Cardiac muscle cell (in vitro differentiated cells and primary cell): ENCODE results near the gene U2SURP. TPM values are rescaled to one million over a fixed set of nuclear protein-coding genes. Genes with fewer than 3 reads are reported as not detected.

Experiments
- DNase-seq, 2 donors: peaks; one replicate each; pipeline versions ENCODE4 v3.0.0 to v3.0.0-alpha.2; 2010 to 2017; ENCODE audit warnings: low read depth in 1 of 2, low spot score in 1 of 2
- H3K27ac ChIP-seq: fragments of 200-600 bp; sonication (generic); 2 replicates; pipeline ENCODE4 v1.5.1; 2016
- H3K27me3 ChIP-seq: fragments of 200-600 bp; sonication (generic); 2 replicates; pipeline ENCODE4 v1.6.0; 2016; ENCODE audit warnings: control low read depth
- H3K36me3 ChIP-seq: fragments of 200-600 bp; sonication (generic); 2 replicates; pipeline ENCODE4 v1.5.1; 2016; ENCODE audit warnings: control low read depth
- H3K4me1 ChIP-seq: fragments of 200-600 bp; sonication (generic); 2 replicates; pipeline ENCODE4 v1.8.1; 2017; ENCODE audit warnings: low read depth, mild to moderate bottlenecking, mixed run types
- H3K4me3 ChIP-seq: fragments of 200-600 bp; sonication (generic); 2 replicates; pipeline ENCODE4 v1.5.1; 2016; ENCODE audit warnings: mild to moderate bottlenecking
- H3K9me3 ChIP-seq: fragments of 200-600 bp; sonication (generic); 2 replicates; pipeline ENCODE4 v1.5.1; 2017; ENCODE audit warnings: low read depth, mild to moderate bottlenecking, control low read depth
- polyA plus RNA-seq: library from polyadenylated mRNA; unstranded; fragments of >200 nt; fragmentation: Nextera tagmentation; extraction: Ambion mirVana; gene quantifications from 2 replicates; pipeline ENCODE4 v1.2.1, GENCODE V29; 2016
- total RNA-seq: library from RNA; depleted of rRNA; stranded (reverse); fragments of >200 nt; gene quantifications from 2 replicates; pipeline ENCODE4 v1.2.3, GENCODE V29; 2016
- TF ChIP-seq, protein P1 (sequence below): IDR thresholded peaks from 2 replicates; pipeline ENCODE4 v1.5.1; 2012; ENCODE audit warnings: low read depth, mild to moderate bottlenecking, low read length

Gene U2SURP
- total and polyA plus RNA-seq, 2 experiments from 2014 or later, result 66.4 to 89.0 TPM

DNA sequence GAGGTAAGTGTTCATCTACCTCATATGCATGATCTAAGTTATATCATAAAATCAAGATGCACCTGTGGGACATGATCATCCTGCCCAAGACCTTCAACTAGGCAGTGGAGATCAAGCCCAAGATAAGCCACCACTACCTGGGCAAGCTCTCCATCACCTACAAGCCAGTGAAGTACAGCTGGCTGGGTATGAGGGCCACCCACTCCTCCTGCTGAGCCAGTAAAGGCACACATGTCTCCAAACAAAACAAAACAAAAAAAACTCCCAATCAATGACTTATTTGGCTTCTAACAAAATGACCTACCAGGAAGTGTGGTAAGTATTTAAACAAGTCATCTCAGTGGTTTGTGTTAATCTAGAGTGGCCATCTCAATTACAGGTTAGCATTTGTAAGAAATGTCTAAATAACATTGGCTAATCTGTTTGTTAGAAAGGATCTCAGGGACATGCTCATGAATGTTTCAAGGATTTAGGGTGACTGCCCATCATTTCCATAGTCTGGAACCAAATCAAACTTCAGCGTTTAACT lies 41.0 kb upstream of the U2SURP start:
- DNase-seq, result no peak
- H3K4me3 ChIP-seq, result no peak overlapping the region
- H3K36me3 ChIP-seq, result no peaks in the 10 kb centered on the region
- no peak overlapping the region for H3K27ac ChIP-seq
- peaks cover 23% of the 10 kb centered on the region for H3K27me3 ChIP-seq
- TF ChIP-seq, protein P1, sequence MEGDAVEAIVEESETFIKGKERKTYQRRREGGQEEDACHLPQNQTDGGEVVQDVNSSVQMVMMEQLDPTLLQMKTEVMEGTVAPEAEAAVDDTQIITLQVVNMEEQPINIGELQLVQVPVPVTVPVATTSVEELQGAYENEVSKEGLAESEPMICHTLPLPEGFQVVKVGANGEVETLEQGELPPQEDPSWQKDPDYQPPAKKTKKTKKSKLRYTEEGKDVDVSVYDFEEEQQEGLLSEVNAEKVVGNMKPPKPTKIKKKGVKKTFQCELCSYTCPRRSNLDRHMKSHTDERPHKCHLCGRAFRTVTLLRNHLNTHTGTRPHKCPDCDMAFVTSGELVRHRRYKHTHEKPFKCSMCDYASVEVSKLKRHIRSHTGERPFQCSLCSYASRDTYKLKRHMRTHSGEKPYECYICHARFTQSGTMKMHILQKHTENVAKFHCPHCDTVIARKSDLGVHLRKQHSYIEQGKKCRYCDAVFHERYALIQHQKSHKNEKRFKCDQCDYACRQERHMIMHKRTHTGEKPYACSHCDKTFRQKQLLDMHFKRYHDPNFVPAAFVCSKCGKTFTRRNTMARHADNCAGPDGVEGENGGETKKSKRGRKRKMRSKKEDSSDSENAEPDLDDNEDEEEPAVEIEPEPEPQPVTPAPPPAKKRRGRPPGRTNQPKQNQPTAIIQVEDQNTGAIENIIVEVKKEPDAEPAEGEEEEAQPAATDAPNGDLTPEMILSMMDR, result no peak
- no peaks in the 10 kb centered on the region for H3K9me3 ChIP-seq
- peaks cover 24% of the 10 kb centered on the region for H3K4me1 ChIP-seq

DNA sequence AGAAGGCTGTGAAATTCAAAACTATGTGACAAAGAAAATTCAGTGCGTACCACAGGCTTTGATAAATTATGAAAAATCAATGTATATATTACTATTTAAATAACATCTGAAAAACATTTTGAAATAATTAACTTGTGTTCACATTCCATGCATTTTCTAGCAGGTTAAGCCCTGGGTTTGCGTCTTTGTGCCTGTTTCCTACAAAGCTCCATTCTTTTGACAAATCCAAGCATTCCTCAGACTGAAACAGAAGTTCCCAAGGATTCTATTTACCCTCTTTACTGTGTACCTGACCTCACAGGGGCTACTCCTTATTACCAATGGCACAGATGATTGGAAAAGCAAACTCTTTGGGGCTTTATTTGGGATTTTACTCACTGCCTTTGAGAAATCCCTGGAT lies 39.8 kb upstream of the U2SURP start:
- DNase-seq, result no peak

DNA sequence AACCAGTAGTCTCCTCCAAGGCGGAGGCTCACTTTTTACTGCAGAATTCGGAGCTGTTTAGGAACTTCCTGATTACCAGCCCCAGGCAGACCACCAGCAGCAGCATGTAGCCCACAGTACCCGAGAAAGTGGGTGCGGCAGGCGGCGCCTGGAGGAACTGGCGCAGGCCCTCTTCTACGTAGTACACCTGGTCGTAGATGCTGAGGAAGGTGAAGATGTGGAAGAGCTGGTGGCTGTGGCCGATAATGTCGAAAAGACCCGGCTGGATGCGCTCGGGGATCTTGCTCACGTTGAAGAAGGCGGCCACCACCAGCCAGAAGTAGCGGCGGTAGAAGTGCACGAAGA lies 39.2 kb upstream of the U2SURP start:
- Histone ChIP-seq H3K27ac (no peak overlapping the region), H3K9me3 (no peaks in the 10 kb centered on the region), H3K4me1 (peaks cover 14% of the 10 kb centered on the region), H3K4me3 (no peak overlapping the region), H3K36me3 (no peaks in the 10 kb centered on the region), H3K27me3 (peaks cover 30% of the 10 kb centered on the region)
- no peak for DNase-seq
- TF ChIP-seq, protein P1, result no peak

More for the DNA sequence above, 39.8 kb upstream of the U2SURP start:
- H3K27me3 ChIP-seq, result peaks cover 30% of the 10 kb centered on the region
- no peaks in the 10 kb centered on the region for H3K9me3 ChIP-seq
- peaks cover 21% of the 10 kb centered on the region for H3K4me1 ChIP-seq
- no peaks in the 10 kb centered on the region for H3K36me3 ChIP-seq
- H3K27ac ChIP-seq, result no peak overlapping the region
- H3K4me3 ChIP-seq, result no peak overlapping the region
- TF ChIP-seq, protein P1, result no peak

DNA sequence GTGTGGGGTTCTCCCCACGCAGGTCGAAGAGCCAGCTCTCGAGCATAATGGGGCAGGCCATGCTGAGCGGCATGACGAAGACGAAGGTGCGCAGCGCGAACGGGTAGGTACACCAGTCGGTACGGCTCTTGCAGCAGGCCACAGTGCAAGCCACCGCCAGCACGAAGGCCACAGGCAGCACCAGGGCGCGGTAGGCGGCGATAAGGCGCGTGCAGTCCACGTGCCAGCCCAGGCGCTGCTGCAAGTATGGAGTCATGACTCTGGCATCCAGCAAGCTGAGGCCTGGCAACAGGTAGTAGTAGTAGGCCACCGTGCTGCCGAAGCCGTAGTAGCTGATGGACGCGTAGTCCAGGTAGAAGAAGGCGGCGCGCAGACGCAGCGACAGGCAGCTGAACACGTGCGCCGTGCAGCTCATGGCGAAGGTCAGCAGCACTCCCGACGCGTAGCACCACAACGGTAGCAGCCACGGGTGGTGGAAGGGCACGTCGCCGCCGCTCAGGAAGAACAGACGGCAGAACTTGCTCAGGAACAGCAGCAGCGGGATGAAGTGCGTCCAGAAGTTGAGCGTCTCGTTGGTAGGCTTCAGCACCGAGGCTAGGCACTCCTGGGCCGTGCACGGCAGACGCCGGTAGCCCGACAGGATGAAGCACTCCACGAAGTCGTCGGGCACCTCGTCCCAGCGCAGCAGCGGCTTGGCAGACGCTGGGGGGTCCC lies 38.7 kb upstream of the U2SURP start:
- H3K36me3 ChIP-seq, result no peaks in the 10 kb centered on the region
- TF ChIP-seq, protein P1, result no peak
- peaks cover 30% of the 10 kb centered on the region for H3K27me3 ChIP-seq
- H3K9me3 ChIP-seq, result no peaks in the 10 kb centered on the region
- H3K4me3 ChIP-seq, result peak overlapping the region; percentile 46
- peaks cover 9% of the 10 kb centered on the region for H3K4me1 ChIP-seq
- no peak overlapping the region for H3K27ac ChIP-seq
- no peak for DNase-seq

DNA sequence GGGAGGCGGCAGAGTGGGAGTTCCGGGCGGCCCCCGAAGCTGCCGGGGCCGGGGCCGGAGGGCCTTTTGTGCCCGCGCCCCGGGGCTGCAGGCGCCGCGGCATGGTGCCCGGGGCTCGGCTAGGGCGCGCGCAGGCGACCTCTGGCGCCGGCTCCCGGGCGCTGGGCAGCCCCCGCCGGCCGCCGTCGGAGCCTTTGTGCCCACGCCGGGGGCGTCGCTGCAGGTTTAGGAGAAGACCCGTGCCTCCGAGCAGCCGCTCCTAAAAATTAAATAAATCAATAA lies 38.2 kb upstream of the U2SURP start:
- no peak for DNase-seq
- Histone ChIP-seq H3K4me1 (peaks cover 4% of the 10 kb centered on the region), H3K27me3 (peaks cover 30% of the 10 kb centered on the region), H3K9me3 (no peaks in the 10 kb centered on the region), H3K4me3 (peak overlapping the region; percentile 46), H3K36me3 (no peaks in the 10 kb centered on the region), H3K27ac (no peak overlapping the region)
- TF ChIP-seq, protein P1, result no peak
